Activated naive CD4-positive, alpha-beta T cell treated with anti-CD3 and anti-CD28 coated beads, Interleukin-2, amount 10 ng/mL, durations not matched to agents 7 days and 5 days (primary cell): Measurements from ENCODE around the gene PSME1.

Experiments
- CTCF ChIA-PET: fragments of 350-600 bp; sonication (Branson Sonifier 250); formaldehyde crosslinking; loops from one replicate; lab custom pipeline; 2021; ENCODE audit warnings: antibody characterized with exemption; lab: Charles Lee
- DNase-seq: peaks from one replicate; pipeline ENCODE4 v3.0.0-alpha.2; 2020
- H3K27ac Mint-ChIP-seq: one replicate; pipeline ENCODE4 v1.8.0; 2021; ENCODE audit warnings: mild to moderate bottlenecking, moderate library complexity, mixed read lengths
- H3K27me3 Mint-ChIP-seq: one replicate; pipeline ENCODE4 v1.8.0; 2021; ENCODE audit warnings: mild to moderate bottlenecking, mixed read lengths
- H3K36me3 Mint-ChIP-seq: one replicate; pipeline ENCODE4 v1.8.0; 2021; ENCODE audit warnings: mixed read lengths
- H3K4me1 Mint-ChIP-seq: one replicate; pipeline ENCODE4 v1.8.0; 2021; ENCODE audit warnings: mixed read lengths
- H3K4me3 Mint-ChIP-seq: one replicate; pipeline ENCODE4 v1.8.0; 2021; ENCODE audit warnings: mild to moderate bottlenecking, moderate library complexity, mixed read lengths
- H3K9me3 Mint-ChIP-seq: one replicate; pipeline ENCODE4 v1.8.0; 2021; ENCODE audit warnings: mixed read lengths

PSME1 gene

DNA sequence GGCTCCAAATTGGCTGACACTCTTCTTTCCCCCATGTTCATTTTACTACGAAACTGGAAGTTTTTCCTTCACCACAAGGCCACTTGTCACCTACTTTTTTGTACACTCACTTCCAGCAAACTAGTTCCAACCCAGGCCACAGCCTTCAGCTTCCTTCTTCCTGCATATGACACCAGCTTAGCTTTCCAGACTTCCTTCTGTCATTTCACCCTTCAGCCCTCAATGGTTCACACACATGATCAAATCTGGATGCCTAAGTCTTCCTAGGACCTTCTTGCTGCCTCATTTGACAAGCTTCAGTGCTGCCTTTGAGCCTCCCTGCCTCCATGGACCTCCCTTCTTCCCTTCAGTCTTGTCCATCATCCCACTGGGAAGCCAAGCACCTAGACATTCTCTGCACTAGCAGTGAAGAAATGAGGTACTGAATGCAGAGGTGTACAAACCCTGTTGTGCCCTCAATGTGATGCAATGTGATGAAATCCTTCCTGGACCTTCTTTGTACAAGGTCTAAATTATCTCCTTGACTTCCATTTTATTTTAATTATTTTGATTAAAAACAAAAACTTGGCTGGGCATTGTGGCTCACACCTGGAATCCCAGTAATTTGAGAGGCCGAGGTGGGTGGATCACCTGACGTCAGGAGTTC lies 31.6 kb downstream of the PSME1 start:
- no peaks in the 10 kb centered on the region for H3K9me3 Mint-ChIP-seq
- no peak for DNase-seq
- peaks cover 72% of the 10 kb centered on the region for H3K36me3 Mint-ChIP-seq
- H3K4me1 Mint-ChIP-seq = peaks cover 74% of the 10 kb centered on the region
- H3K4me3 Mint-ChIP-seq = no peak overlapping the region
- H3K27me3 Mint-ChIP-seq = no peaks in the 10 kb centered on the region
- H3K27ac Mint-ChIP-seq = peak overlapping the region; percentile 47
- CTCF ChIA-PET = no interaction called here

DNA sequence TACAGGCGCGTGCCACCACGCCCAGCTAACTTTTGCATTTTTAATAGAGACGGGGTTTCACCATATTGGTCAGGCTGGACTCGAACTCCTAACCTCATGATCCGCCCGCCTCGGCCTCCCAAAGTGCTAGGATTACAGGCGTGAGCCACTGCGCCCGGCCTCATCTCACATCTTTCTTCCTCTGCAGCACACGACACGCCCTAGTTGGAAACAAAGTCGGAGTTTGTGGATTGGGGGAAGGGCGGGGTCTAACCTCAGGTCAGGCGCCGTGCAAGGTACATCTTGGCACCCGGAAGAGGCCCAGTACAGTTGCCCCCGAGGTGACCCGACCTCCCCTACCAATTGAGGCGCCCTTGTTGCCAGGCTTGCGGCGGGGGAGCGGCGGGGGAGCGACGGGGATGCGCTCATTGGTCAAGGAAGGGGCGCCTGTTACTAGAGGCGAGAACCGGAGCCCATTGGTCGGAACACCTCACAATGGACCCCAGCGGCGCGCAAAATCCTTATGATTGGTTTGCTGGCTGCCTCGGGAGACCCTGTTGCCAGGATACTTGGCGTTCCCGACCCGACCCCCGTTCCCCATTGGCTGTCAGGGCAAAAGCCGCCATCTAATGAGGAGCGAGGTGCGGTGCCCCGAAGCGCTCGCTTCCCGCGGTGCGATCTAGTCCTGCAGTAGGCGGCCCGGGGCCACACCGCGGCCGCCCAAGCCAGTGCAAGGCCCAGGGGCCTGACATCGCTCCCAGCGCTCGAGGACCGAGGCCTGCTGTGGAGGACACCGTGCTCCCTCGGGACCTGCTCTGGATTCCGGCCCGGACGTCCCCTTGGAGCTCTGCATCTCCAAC lies 35.6 kb downstream of the PSME1 start, which contains the start of gene REC8:
REC8 (plus strand) TSS at position 659 of the 839 bp plus-strand sequence. CDS start 473 bp downstream, outside the sequence.
- H3K27me3 Mint-ChIP-seq = no peaks in the 10 kb centered on the region
- H3K4me3 Mint-ChIP-seq = peak within 1 kb of the TSS; percentile 71
- H3K27ac Mint-ChIP-seq = peak within 1 kb of the TSS; percentile 85
- no peaks in the 10 kb centered on the region for H3K9me3 Mint-ChIP-seq
- peaks cover 49% of the 10 kb centered on the region for H3K4me1 Mint-ChIP-seq
- H3K36me3 Mint-ChIP-seq = peaks cover 52% of the 10 kb centered on the region
- CTCF ChIA-PET = interaction anchor here (0.7 kb wide), 2 partner anchors 10 to 1041 kb away, joined by 3 read pairs; partner anchors contain the start of gene IRF9
- DNase-seq = peak; percentile 81

DNA sequence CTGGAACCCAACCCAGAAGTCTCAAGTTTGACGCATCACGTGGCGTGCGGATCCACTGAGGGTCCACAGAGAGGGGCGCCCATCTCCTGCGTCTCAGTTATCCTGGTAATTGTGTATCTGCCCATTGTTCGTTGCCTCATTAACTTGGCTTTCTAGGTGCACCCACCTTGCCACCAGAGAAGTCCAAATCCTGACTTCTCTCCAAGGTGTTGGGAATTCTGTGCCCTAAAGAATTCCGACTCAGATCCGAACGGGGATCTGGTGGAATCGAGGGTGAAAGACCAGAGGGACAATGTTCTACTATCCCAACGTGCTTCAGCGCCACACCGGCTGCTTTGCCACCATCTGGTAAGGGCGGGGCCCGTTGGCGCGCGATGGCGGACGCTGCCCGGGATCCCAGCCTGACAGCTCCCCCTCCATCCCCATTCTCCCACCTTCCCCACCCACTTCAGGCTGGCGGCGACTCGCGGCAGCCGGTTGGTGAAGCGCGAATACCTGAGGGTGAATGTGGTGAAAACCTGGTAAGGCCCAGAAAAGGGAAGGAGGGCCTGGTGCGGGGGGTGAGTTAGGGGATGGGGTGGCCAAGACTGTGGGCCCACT lies 36.4 kb downstream of the PSME1 start:
- no peak for DNase-seq
- H3K27ac Mint-ChIP-seq = peak overlapping the region; percentile 45
- no peaks in the 10 kb centered on the region for H3K27me3 Mint-ChIP-seq
- peak overlapping the region; percentile 71 for H3K4me3 Mint-ChIP-seq
- H3K9me3 Mint-ChIP-seq = no peaks in the 10 kb centered on the region
- peaks cover 53% of the 10 kb centered on the region for H3K36me3 Mint-ChIP-seq
- CTCF ChIA-PET = no interaction called here
- H3K4me1 Mint-ChIP-seq = peaks cover 43% of the 10 kb centered on the region

DNA sequence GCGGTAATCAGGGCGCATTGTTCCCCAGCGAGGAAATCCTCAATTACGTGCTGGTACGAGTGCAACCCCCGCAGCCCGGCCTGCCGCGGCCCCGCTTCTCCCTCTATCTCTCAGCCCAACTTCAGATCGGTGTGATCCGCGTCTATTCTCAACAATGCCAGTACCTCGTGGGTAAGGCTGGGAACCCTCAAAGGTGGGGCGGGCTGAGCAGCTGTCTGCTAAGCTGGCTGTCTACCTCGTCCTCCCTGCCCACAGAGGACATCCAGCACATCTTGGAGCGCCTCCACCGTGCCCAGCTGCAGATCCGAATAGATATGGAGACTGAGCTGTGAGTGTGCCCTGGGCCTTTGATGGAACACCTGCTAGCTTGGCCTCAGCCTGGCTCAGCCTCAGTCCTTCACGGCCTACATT lies 36.9 kb downstream of the PSME1 start:
- Mint-ChIP-seq H3K4me1 (peaks cover 39% of the 10 kb centered on the region), H3K36me3 (peaks cover 52% of the 10 kb centered on the region), H3K4me3 (no peak overlapping the region), H3K9me3 (no peaks in the 10 kb centered on the region), H3K27me3 (no peaks in the 10 kb centered on the region), H3K27ac (peak overlapping the region; percentile 68)
- CTCF ChIA-PET = no interaction called here
- DNase-seq = no peak

DNA sequence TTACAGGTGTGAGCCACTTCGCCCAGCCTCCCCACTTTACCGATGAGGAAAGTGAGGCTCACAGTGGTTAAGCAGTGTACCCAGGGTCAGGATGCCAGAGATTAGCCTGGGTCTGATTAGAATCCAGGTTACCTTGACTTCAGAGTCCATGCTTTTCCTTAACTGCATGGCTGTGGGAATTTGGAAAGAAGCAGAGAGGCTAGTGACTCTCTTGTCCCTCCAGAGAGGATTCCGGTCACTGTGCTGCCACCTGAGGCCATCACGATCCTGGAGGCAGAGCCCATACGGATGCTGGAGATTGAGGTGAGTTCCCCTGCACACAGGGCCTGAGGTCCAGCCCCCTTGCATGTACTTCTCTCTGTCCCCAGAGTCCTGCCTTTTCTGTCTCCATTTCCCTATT lies 40.6 kb downstream of the PSME1 start:
- H3K27me3 Mint-ChIP-seq = no peaks in the 10 kb centered on the region
- peaks cover 19% of the 10 kb centered on the region for H3K4me1 Mint-ChIP-seq
- H3K4me3 Mint-ChIP-seq = no peak overlapping the region
- DNase-seq = no peak
- CTCF ChIA-PET = interaction anchor here (1.7 kb wide), 1 partner anchor 15 kb away, joined by 5 read pairs; the partner anchor contains the start of gene IRF9
- H3K9me3 Mint-ChIP-seq = no peaks in the 10 kb centered on the region
- H3K36me3 Mint-ChIP-seq = peaks cover 55% of the 10 kb centered on the region
- no peak overlapping the region for H3K27ac Mint-ChIP-seq

DNA sequence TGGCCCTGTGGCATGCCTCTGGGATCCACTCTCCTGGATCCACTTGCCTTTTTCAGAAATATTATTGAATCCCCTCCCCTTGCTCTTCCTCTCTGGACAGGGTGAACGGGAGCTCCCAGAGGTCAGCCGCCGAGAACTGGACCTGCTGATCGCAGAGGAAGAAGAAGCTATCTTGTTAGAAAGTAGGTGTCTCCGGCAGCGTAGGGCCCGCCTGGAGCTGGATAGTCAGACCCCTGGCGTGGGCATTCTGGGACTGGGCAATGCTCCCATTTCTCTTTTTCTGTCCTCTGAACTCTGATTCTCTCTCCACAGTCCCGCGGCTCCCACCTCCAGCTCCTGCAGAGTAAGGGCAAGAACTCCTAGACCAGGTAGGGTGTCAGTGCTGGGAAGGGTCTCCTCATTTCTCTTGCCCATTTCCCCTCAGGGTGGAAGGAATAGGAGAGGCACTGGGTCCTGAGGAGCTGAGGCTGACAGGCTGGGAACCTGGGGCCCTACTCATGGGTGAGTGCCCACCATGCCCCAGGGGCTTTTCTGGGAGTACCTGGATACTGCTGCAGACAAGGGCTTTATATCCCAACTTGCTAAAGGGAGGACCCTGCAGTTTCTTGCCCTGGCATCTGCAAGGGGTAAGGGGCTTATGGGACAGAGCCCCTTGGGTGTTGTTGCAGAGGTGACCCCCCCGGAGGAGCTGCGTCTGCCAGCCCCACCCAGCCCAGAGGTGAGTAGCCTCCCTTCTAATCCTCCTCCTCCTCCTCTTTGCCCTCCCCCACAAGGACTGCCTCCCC lies 41.2 kb downstream of the PSME1 start:
- CTCF ChIA-PET = no interaction called here
- Mint-ChIP-seq H3K27ac (no peak overlapping the region), H3K36me3 (peaks cover 56% of the 10 kb centered on the region), H3K9me3 (no peaks in the 10 kb centered on the region), H3K27me3 (no peaks in the 10 kb centered on the region), H3K4me3 (no peak overlapping the region), H3K4me1 (peaks cover 14% of the 10 kb centered on the region)
- DNase-seq = no peak

DNA sequence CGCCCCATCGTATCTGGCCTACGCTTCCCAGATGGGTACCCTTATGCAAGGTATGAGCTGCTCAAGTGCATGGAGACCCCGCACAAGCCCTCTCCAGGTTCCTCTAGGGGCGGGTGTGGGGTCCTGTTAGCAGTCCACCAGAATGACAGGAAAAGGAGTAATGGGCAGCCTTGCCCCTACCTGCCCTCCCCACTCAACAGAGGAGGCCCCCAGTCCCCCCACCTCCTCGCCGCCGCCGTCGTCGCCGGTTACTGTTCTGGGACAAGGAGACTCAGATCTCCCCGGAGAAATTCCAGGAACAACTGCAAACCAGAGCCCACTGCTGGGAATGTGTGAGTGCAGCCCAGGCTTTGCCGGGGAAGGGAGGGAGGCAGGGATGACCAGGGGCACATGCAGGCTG lies 41.9 kb downstream of the PSME1 start:
- CTCF ChIA-PET = no interaction called here
- no peaks in the 10 kb centered on the region for H3K27me3 Mint-ChIP-seq
- peaks cover 57% of the 10 kb centered on the region for H3K36me3 Mint-ChIP-seq
- H3K4me1 Mint-ChIP-seq = peaks cover 11% of the 10 kb centered on the region
- H3K27ac Mint-ChIP-seq = no peak overlapping the region
- H3K9me3 Mint-ChIP-seq = no peaks in the 10 kb centered on the region
- no peak overlapping the region for H3K4me3 Mint-ChIP-seq
- no peak for DNase-seq

DNA sequence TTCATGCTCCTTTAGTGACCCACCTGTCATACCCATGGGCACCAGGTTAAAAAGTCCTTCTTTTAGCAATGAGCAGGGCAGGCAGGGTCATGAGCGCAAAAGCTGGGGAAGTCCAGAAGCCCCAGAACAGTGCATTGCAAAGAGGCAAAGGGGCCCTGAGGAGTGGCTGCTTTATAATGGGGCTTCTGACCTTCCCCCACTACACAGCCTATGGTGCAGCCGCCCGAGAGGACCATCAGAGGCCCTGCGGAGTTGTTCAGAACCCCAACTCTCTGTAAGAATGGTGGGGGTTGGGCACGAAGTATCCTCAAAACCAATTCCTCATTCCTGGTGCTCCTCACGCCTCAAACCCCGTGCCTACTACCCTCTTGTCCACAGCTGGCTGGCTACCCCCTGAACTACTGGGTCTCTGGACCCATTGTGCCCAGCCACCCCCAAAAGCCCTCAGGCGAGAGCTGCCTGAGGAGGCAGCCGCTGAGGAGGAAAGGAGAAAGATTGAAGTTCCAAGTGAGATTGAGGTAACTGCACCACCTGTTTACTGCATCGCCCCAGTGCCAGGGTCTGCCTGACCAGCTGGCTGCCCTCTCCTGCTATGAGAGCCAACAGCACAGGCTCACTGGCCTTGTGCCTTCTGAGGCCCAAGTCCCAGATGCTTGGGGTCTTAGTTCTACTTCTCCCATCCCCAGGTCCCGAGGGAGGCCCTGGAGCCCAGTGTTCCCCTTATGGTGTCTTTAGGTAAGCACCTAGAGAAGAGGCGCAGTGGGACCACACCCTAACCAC lies 42.6 kb downstream of the PSME1 start:
- Mint-ChIP-seq H3K4me1 (peaks cover 7% of the 10 kb centered on the region), H3K27ac (no peak overlapping the region), H3K27me3 (no peaks in the 10 kb centered on the region), H3K9me3 (no peaks in the 10 kb centered on the region), H3K4me3 (no peak overlapping the region), H3K36me3 (peaks cover 54% of the 10 kb centered on the region)
- CTCF ChIA-PET = no interaction called here
- no peak for DNase-seq

DNA sequence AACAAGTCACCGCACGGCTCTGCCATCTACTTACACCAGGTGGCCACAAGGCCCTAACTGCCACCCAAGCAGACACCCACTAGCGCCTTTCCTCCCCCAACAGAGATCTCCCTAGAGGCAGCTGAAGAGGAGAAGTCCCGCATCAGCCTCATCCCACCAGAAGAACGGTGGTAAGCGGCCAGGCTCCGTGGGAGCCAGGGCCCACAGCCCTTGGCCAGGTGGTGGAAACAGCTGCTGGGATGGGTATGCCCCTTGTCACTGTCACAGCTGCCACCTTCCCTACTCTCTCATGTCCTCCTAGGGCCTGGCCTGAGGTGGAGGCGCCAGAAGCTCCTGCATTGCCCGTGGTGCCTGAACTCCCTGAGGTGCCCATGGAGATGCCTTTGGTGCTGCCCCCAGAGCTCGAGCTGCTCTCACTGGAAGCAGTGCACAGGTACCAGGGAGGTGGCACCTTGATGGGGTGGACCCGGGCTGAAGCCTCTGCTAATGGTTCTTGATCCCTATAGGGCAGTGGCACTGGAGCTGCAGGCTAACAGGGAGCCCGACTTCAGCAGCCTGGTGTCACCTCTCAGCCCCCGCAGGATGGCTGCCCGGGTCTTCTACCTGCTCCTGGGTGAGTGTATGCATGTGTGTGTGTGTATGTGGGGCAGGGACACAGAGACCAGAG lies 43.4 kb downstream of the PSME1 start:
- Mint-ChIP-seq H3K36me3 (peaks cover 52% of the 10 kb centered on the region), H3K9me3 (no peaks in the 10 kb centered on the region), H3K4me3 (no peak overlapping the region), H3K27ac (peak overlapping the region; percentile 52), H3K4me1 (peaks cover 6% of the 10 kb centered on the region), H3K27me3 (no peaks in the 10 kb centered on the region)
- CTCF ChIA-PET = interaction anchor here (0.6 to 0.8 kb wide), 2 partner anchors 18 to 43 kb away, joined by 3 read pairs; partner anchors contain the start of genes IRF9 and PSME1
- DNase-seq = no peak

DNA sequence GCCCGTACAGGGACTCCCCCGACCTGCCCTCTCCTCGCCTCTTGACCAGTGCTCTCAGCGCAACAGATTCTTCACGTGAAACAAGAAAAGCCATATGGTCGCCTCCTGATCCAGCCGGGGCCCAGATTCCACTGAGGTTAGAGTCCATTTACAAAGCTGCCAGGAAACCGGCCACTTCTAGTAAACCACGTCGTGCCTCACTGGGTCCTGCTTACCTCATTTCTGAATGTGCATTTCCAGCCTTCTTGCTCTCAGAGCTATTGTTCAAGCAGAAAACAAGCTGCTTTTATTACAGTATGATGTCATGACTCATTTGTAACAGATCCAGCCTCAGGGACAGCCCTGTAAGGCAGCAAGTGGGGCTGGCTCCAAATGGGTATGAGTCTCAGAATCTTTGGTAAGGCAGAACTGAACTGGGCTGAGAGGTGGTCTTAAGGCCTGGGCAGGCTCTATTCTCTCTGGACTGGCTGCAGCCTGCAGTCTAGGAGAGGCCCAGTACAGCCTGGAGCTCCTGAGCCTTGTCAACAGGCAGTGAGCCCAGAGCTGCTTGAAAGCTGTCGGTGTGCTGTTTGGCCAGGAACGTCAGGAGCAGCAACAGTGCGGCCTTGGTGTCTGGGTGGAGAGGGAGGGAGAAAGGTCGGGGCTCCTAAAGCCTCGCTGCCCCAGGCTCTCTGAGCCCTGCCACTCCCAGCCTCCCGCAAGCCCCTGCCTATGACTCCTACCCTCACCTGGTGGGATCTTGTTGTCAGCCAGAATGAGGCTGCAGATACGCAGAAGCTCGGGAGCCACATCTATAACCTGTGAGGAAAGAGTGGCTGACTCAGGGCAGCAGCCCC lies 44.2 kb downstream of the PSME1 start:
- no peak overlapping the region for H3K4me3 Mint-ChIP-seq
- peaks cover 2% of the 10 kb centered on the region for H3K4me1 Mint-ChIP-seq
- peak overlapping the region; percentile 28 for H3K27ac Mint-ChIP-seq
- CTCF ChIA-PET = interaction anchor here (0.8 to 1.0 kb wide), 2 partner anchors 18 to 19 kb away, joined by 3 read pairs; partner anchors contain the start of gene IRF9
- DNase-seq = no peak
- no peaks in the 10 kb centered on the region for H3K27me3 Mint-ChIP-seq
- H3K9me3 Mint-ChIP-seq = no peaks in the 10 kb centered on the region
- peaks cover 51% of the 10 kb centered on the region for H3K36me3 Mint-ChIP-seq

DNA sequence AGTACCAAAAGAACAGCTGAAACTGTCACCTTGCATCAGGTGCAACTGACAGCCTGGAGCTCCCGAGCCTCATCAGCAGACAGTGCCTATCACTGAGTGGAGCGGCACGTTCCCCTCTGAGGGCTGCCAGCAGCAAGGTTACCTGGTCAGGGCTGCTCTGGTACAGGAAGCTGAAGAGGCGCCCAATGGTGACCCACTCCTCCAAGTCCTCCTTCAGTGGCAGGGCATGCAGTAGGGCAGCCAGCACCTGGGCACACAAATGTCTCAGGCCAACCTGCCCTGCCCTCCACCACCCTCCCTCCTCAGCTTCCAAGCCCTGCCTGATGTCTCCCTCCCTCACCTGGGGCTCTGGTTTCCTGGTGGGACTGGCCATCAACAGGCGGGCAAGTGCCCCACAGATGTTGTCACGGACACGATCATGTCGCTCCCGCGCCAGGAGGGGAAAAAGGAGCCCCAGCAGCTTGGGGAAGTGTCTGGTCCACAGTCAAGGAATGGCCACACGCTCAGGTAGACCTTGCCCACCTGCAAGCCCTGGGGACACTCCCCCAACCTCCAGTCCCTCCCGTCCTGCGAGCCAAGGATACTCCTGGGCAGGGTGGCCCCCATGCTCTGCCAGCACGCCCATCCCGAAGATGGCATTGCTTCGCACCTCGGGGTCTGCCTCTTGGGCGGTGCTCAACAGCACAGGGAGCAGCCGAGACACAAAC lies 45.5 kb downstream of the PSME1 start:
- Mint-ChIP-seq H3K27ac (peak overlapping the region; percentile 16), H3K27me3 (no peaks in the 10 kb centered on the region), H3K9me3 (no peaks in the 10 kb centered on the region), H3K4me1 (peaks cover 2% of the 10 kb centered on the region), H3K36me3 (peaks cover 57% of the 10 kb centered on the region), H3K4me3 (no peak overlapping the region)
- no peak for DNase-seq
- CTCF ChIA-PET = interaction anchor here (1.0 kb wide), 1 partner anchor 19 kb away, joined by 3 read pairs; no protein-coding TSS in a partner anchor
